HG03139 (cell line): ENCODE measurements around the gene SPSB1.

Source experiments
- ATAC-seq: cut with Tn5 transposase; IDR thresholded peaks from one replicate; pipeline ENCODE4 v1.9.1; 2021; ENCODE audit not compliant: unreplicated experiment

SPSB1 gene

GRCh38 chr1:9292361-9293240, at the start of gene SPSB1:
TSS of gene SPSB1 (plus strand) at chr1:9292894. CDS start at chr1:9355892, 62,998 bp downstream.
- ATAC-seq = no peak

- no peak for ATAC-seq
These were observed 49.5 kb upstream of the SPSB1 start for GRCh38 chr1:9243066-9243739.

GRCh38 chr1:9244501-9245229, 48.0 kb upstream of the SPSB1 start:
- ATAC-seq = no peak

GRCh38 chr1:9245230-9245619, 47.5 kb upstream of the SPSB1 start:
- no peak for ATAC-seq

GRCh38 chr1:9245661-9246060, 47.0 kb upstream of the SPSB1 start:
- ATAC-seq = no peak

- ATAC-seq = no peak
These were observed 46.5 kb upstream of the SPSB1 start for GRCh38 chr1:9246215-9246614.

GRCh38 chr1:9246841-9247785, 45.6 kb upstream of the SPSB1 start:
- ATAC-seq = no peak

- ATAC-seq = no peak
These were observed 44.8 kb upstream of the SPSB1 start for GRCh38 chr1:9247894-9248293.

GRCh38 chr1:9248341-9249262, 44.1 kb upstream of the SPSB1 start:
- ATAC-seq = no peak

GRCh38 chr1:9249263-9249533, 43.5 kb upstream of the SPSB1 start:
- no peak for ATAC-seq

- ATAC-seq = no peak
These were observed 42.9 kb upstream of the SPSB1 start for GRCh38 chr1:9249534-9250410.

GRCh38 chr1:9250411-9251381, 42.0 kb upstream of the SPSB1 start:
- no peak for ATAC-seq

GRCh38 chr1:9251501-9251900, 41.2 kb upstream of the SPSB1 start:
- no peak for ATAC-seq

- ATAC-seq = no peak
These were observed 39.7 kb upstream of the SPSB1 start for GRCh38 chr1:9253004-9253403.

GRCh38 chr1:9253453-9254105, 39.1 kb upstream of the SPSB1 start:
- no peak for ATAC-seq

- ATAC-seq = no peak
These were observed 36.4 kb upstream of the SPSB1 start for GRCh38 chr1:9256332-9256731.

GRCh38 chr1:9257851-9258250, 34.8 kb upstream of the SPSB1 start:
- ATAC-seq = no peak
